PC-9 (cell line): ENCODE measurements around the gene CHST11.

Experiments used
- CTCF ChIP-seq: fragments of 200-600 bp; sonication (generic); conservative IDR thresholded peaks from 2 replicates; pipeline ENCODE4 v1.6.1; 2017; ENCODE audit warnings: mixed run types, antibody characterized with exemption, mild to moderate bottlenecking, moderate library complexity
- EZH2 ChIP-seq: fragments of 200-600 bp; sonication (generic); IDR thresholded peaks from 2 replicates; pipeline ENCODE4 v1.8.0; 2017; ENCODE audit warnings: antibody characterized with exemption, low read depth

GRCh38 chr12:104516821-104517220 lies 60.1 kb downstream of the CHST11 start:
- TF ChIP-seq CTCF (no peak), EZH2 (no peak)
